ENCODE data around the gene RPN2. TPM values are rescaled to one million over a fixed set of nuclear protein-coding genes. Genes with fewer than 3 reads are reported as not detected.

The RPN2 gene
- 100 to 1,000 TPM in 3 of 4 donors, 10 to 100 TPM in 1; 89.7 to 125 (median 111) TPM for total RNA-seq

DNA sequence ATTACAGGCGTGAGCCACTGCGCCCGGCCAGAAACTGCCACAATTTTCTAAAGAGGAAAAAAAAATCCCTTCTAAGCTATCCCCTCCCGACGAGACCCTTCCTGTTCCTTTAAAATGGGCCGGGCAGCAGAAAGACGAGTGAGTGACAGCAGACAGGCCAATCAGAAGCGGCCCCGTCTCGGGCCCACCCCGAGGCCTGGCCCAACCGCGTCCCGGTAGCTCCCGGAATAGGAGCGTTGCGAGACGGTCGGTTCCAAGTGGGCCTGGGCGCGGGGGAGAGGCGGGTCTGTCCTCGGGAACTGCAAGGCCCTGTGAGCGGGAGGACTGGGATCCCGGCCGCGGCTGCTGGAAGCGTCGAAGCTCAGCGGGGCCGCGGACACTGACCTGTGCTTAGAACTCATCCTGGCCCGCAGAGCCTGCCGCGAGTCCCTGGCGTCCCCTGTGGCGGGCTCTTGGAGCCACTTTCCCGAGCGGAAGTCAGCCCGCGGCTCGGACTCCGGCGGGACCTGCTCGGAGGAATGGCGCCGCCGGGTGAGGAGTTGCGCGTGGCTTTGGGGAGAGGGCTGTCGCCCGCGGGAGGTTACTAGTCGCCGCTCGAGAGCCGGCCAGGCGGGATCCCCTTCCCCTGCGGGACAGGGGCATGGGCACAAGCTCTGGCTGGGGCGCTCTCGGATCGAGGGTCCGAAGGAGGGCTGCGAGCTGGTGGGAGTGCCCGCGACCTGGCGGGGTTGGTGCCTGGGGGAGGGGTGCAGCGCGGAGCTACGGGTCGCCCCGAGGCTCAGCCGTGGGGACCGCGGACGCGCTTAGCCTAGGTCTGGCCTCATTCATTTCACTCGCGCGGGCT, at the start of gene RPN2, which contains the start of gene MROH8:
TSS of gene RPN2 (plus strand) at position 492 of the 844 bp plus-strand sequence. CDS start at position 519, 27 bp downstream.
TSS of gene MROH8 (minus strand) at position 710 of the 844 bp plus-strand sequence.
- intact Hi-C loops (cut with DNase I) = no loop called here
- Histone ChIP-seq H3K4me1 (peaks cover 17 to 49% (median 43%) of the 10 kb centered on the region in 4 donors), H3K9me3 (no peaks in the 10 kb centered on the region), H3K27ac (replicated peaks in 1 of 4) (peak within 1 kb of the TSS; percentile 89 to 99 (median 96)), H3K27me3 (no peaks in the 10 kb centered on the region), H3K4me3 (peak within 1 kb of the TSS; percentile 77 to 93 (median 84)), H3K36me3 (peaks cover 0 to 14% (median 5%) of the 10 kb centered on the region in 4 donors)
- WGBS = 0% methylated on average over 9 of the region's 80 CpGs
- peak; percentile 99 for DNase-seq (ENCODE audit: extremely low spot score)
- TF ChIP-seq POLR2AphosphoS5 (IDR thresholded peaks at IDR 0.05) = peak; percentile 84 to 85
- TF ChIP-seq CTCF (IDR thresholded peaks at IDR 0.05) = no peak
- TF ChIP-seq POLR2A (IDR thresholded peaks at IDR 0.05; ENCODE audit: low read depth) = peak; percentile 18
- no peak for TF ChIP-seq EP300 (IDR thresholded peaks at IDR 0.05)

DNA sequence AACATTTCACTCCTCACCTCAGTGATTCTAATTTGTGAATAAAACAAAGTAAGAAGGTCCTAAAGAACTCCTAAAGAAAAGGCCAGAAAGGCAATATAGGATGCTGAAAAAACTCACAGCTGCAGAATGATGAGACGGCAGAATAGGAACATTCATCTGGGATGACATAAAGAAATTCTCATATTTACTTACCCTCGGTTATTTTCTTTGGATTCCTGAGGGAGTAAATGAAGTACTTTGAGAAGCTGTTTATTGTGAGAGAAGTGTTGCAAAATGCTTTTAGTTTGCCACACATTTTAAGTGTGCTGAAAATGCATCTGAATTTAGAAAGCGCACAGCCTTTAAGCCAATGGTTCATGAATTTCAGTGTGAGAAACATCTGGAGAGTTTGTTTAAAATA, 47.6 kb upstream of the RPN2 start:
- H3K36me3 ChIP-seq = peaks cover 0 to 12% (median 0%) of the 10 kb centered on the region in 4 donors
- intact Hi-C loops (cut with DNase I) = no loop called here
- DNase-seq (ENCODE audit: extremely low spot score) = no peak
- H3K4me1 ChIP-seq = no peaks in the 10 kb centered on the region
- H3K4me3 ChIP-seq = no peak overlapping the region
- no peak for TF ChIP-seq CTCF (IDR thresholded peaks at IDR 0.05)
- TF ChIP-seq POLR2A (IDR thresholded peaks at IDR 0.05; ENCODE audit: low read depth) = no peak
- no peak for TF ChIP-seq POLR2AphosphoS5 (IDR thresholded peaks at IDR 0.05)
- no peak for TF ChIP-seq EP300 (IDR thresholded peaks at IDR 0.05)
- 82% methylated on average over 3 of the region's 3 CpGs for WGBS
- H3K27ac ChIP-seq (replicated peaks in 1 of 4) = no peak overlapping the region
- H3K27me3 ChIP-seq = no peaks in the 10 kb centered on the region
- no peaks in the 10 kb centered on the region for H3K9me3 ChIP-seq

- Histone ChIP-seq H3K4me1 (no peaks in the 10 kb centered on the region), H3K27ac (replicated peaks in 1 of 4) (no peak overlapping the region), H3K36me3 (peaks cover 0 to 18% (median 0%) of the 10 kb centered on the region in 4 donors), H3K9me3 (no peaks in the 10 kb centered on the region), H3K4me3 (no peak overlapping the region), H3K27me3 (no peaks in the 10 kb centered on the region)
- TF ChIP-seq POLR2A (IDR thresholded peaks at IDR 0.05; ENCODE audit: low read depth) (no peak), POLR2AphosphoS5 (IDR thresholded peaks at IDR 0.05) (no peak), EP300 (IDR thresholded peaks at IDR 0.05) (no peak), CTCF (IDR thresholded peaks at IDR 0.05) (no peak)
- no peak for DNase-seq (ENCODE audit: extremely low spot score)
- 82% methylated on average over 2 of the region's 2 CpGs for WGBS
- intact Hi-C loops (cut with DNase I) = no loop called here
Measured at GRCh38 chr20:37133952-37134351, 45.2 kb upstream of the RPN2 start.

DNA sequence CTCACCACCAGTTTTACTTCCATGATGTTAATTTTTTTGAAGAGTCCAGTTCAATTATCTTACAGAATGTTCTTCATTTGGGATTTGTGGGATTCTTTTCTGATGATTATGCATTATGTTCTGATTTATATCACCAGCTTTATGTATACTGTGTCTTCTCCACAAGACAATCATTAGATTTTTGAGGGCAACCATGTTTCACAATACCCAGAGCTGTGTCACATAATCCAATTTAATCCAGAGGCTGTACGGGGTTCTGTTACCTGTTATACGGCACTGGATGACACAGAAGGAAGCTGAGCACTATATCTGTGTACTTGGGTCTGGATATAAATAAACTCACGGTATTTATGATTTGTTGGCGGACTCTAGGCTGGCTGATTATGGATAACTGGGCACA, 41.6 kb upstream of the RPN2 start:
- no peak overlapping the region for H3K27ac ChIP-seq (replicated peaks in 1 of 4)
- TF ChIP-seq POLR2AphosphoS5 (IDR thresholded peaks at IDR 0.05) (no peak), POLR2A (IDR thresholded peaks at IDR 0.05; ENCODE audit: low read depth) (no peak), CTCF (IDR thresholded peaks at IDR 0.05) (no peak)
- DNase-seq (ENCODE audit: extremely low spot score) = no peak
- H3K4me3 ChIP-seq = no peak overlapping the region
- H3K36me3 ChIP-seq = peaks cover 0 to 29% (median 8%) of the 10 kb centered on the region in 4 donors
- no peaks in the 10 kb centered on the region for H3K27me3 ChIP-seq
- intact Hi-C loops (cut with DNase I) = no loop called here
- H3K9me3 ChIP-seq = no peaks in the 10 kb centered on the region
- 92% methylated on average over 4 of the region's 4 CpGs for WGBS
- H3K4me1 ChIP-seq = no peaks in the 10 kb centered on the region
